HG02938 (cell line): ENCODE data around the gene TMOD2.
"Not testable (repeated sequence)": the region's sequence is repeated elsewhere in the genome, so short reads cannot be mapped to it uniquely, and the experiment has no call there.

Source experiments
- ATAC-seq: cut with Tn5 transposase; IDR thresholded peaks from one replicate; pipeline ENCODE4 v1.9.1; 2021; ENCODE audit warnings: mild to moderate bottlenecking, moderate library complexity; ENCODE audit not compliant: unreplicated experiment

TMOD2 gene

GRCh38 chr15:51768018-51768417, 16.6 kb downstream of the TMOD2 start:
- ATAC-seq: no peak

GRCh38 chr15:51770902-51771301, 19.5 kb downstream of the TMOD2 start:
- ATAC-seq: no peak

- ATAC-seq: no peak
These were observed 20.4 kb downstream of the TMOD2 start for GRCh38 chr15:51771773-51772172.

GRCh38 chr15:51774916-51775315, 23.5 kb downstream of the TMOD2 start:
- no peak for ATAC-seq

GRCh38 chr15:51775967-51776816, 24.8 kb downstream of the TMOD2 start:
- no peak for ATAC-seq

- peak; percentile 82 for ATAC-seq
These were observed 25.7 kb downstream of the TMOD2 start for GRCh38 chr15:51776952-51777569.

GRCh38 chr15:51780636-51781035, 29.2 kb downstream of the TMOD2 start:
- no peak for ATAC-seq

- ATAC-seq: no peak
These were observed 30.1 kb downstream of the TMOD2 start for GRCh38 chr15:51781506-51781905.

GRCh38 chr15:51782357-51782896, 31.0 kb downstream of the TMOD2 start:
- no peak for ATAC-seq

GRCh38 chr15:51783967-51784366, 32.6 kb downstream of the TMOD2 start:
- ATAC-seq: no peak

- ATAC-seq: not testable (repeated sequence)
These were observed 35.7 kb downstream of the TMOD2 start for GRCh38 chr15:51787130-51787529.

- ATAC-seq: not testable (repeated sequence)
These were observed 41.1 kb downstream of the TMOD2 start for GRCh38 chr15:51792474-51792873.

- no peak for ATAC-seq
These were observed 42.3 kb downstream of the TMOD2 start for GRCh38 chr15:51793521-51794305.

GRCh38 chr15:51796847-51797401, 45.5 kb downstream of the TMOD2 start:
- ATAC-seq: no peak

GRCh38 chr15:51798281-51798680, 46.9 kb downstream of the TMOD2 start:
- no peak for ATAC-seq

- ATAC-seq: no peak
These were observed 48.2 kb downstream of the TMOD2 start for GRCh38 chr15:51799282-51800252.

- ATAC-seq: no peak
These were observed 50.0 kb downstream of the TMOD2 start for GRCh38 chr15:51801391-51801835.

GRCh38 chr15:51802593-51802992, 51.2 kb downstream of the TMOD2 start:
- ATAC-seq: no peak

GRCh38 chr15:51803965-51804364, 52.6 kb downstream of the TMOD2 start:
- no peak for ATAC-seq

GRCh38 chr15:51806123-51806522, 54.7 kb downstream of the TMOD2 start:
- no peak for ATAC-seq
